Spleen (tissue), 11 donors: ENCODE results near the gene CEBPZ. TPM values are rescaled to one million over a fixed set of nuclear protein-coding genes. Genes with fewer than 3 reads are reported as not detected.
A peak's percentile ranks its signal among the peaks of the same experiment; 100 is the strongest.
"Not testable (repeated sequence)": the region's sequence is repeated elsewhere in the genome, so short reads cannot be mapped to it uniquely, and the experiment has no call there.

Experiments
- DNase-seq: peaks from one replicate; pipeline ENCODE4 v3.0.0-alpha.2; 2020
- H3K27ac ChIP-seq, 8 donors: fragments of 200-600 bp; sonication (generic) in 7 of 8; 1 replicate in 4 of 8; 2 replicates in 4 of 8; pipeline versions ENCODE4 v1.5.0 to v1.8.0; 2016 to 2021; ENCODE audit warnings: inconsistent platforms in 4 of 8, mild to moderate bottlenecking in 4 of 8, moderate library complexity in 1 of 8
- H3K27me3 ChIP-seq, 7 donors: fragments of 200-600 bp; sonication (generic) in 6 of 7; replicated peaks in 1 of 7; 1 replicate in 4 of 7; 2 replicates in 3 of 7; pipeline versions ENCODE4 v1.5.0 to v1.8.0; 2016 to 2021; ENCODE audit warnings: inconsistent platforms in 3 of 7, mild to moderate bottlenecking in 1 of 7
- H3K36me3 ChIP-seq, 6 donors: fragments of 200-600 bp; sonication (generic) in 5 of 6; 1 replicate in 4 of 6; 2 replicates in 2 of 6; pipeline versions ENCODE4 v1.5.0 to v1.8.0; 2016 to 2021; ENCODE audit warnings: inconsistent platforms in 2 of 6
- H3K4me1 ChIP-seq, 6 donors: fragments of 200-600 bp; sonication (generic) in 5 of 6; 1 replicate in 3 of 6; 2 replicates in 3 of 6; pipeline versions ENCODE4 v1.5.0 to v1.8.0; 2016 to 2021; ENCODE audit warnings: inconsistent platforms in 3 of 6
- H3K4me3 ChIP-seq, 8 donors: fragments of 200-600 bp; sonication (generic) in 7 of 8; 1 replicate in 4 of 8; 2 replicates in 4 of 8; pipeline versions ENCODE4 v1.5.0 to v1.8.0; 2016 to 2021; ENCODE audit warnings: inconsistent platforms in 4 of 8, mild to moderate bottlenecking in 4 of 8, moderate library complexity in 2 of 8
- H3K9me3 ChIP-seq, 8 donors: fragments of 200-600 bp; sonication (generic) in 7 of 8; 1 replicate in 4 of 8; 2 replicates in 4 of 8; pipeline versions ENCODE4 v1.5.0 to v1.8.0; 2016 to 2021; ENCODE audit warnings: inconsistent platforms in 4 of 8
- POLR2A ChIP-seq, 3 donors: fragments of 450-650 bp; IDR thresholded peaks; one replicate each; pipeline ENCODE4 v1.5.1; 2017; ENCODE audit warnings: antibody characterized with exemption in 3 of 3, mild to moderate bottlenecking in 1 of 3
- POLR2AphosphoS5 ChIP-seq, 3 donors: sonication (generic); formaldehyde crosslinking; IDR thresholded peaks; one replicate each; pipeline ENCODE4 v1.5.1; 2017; ENCODE audit warnings: antibody characterized with exemption in 3 of 3
- WGBS, 5 donors: extraction: QIAGEN DNeasy Blood & Tissue Kit in 3 of 5; methylation state at CpG; one replicate each; pipeline versions ENCODE4 v1.1.5 to v1.1.7; 2013 to 2018; 5-methylcytosine and 5-hydroxymethylcytosine counted together
- intact Hi-C: fragments of 100-400 bp; cut with DNase I; formaldehyde crosslinking; loops from one replicate; pipeline ENCODE4 v1.15.0; 2023; ENCODE audit warnings: low total_unique reads
- polyA plus RNA-seq, 3 donors: library from polyadenylated mRNA; stranded (reverse); fragments of 200-250 nt; gene quantifications; one replicate each; pipeline ENCODE4 v1.2.1, GENCODE V29; 2013
- total RNA-seq, 7 donors: library from RNA; depleted of rRNA in 3 of 7; stranded (reverse); fragments of >200 nt in 3 of 7; fragmentation: NEBNext Ultra II Directional in 4 of 7; extraction: Animal tissue kit (Norgen Biotek cat#: 25700) in 4 of 7; gene quantifications; one replicate each; pipeline versions ENCODE4 v1.1.0 to v1.2.1, GENCODE V29; 2016 to 2021
- TF ChIP-seq, protein P1 (sequence below), 11 experiments: fragments of 200-600 bp in 7 of 11; fragments of 450-650 bp in 4 of 11; sonication (generic) in 4 of 11; IDR thresholded peaks in 8 of 11; conservative IDR thresholded peaks in 3 of 11; 1 replicate in 7 of 11; 2 replicates in 4 of 11; pipeline versions ENCODE4 v1.4.0 to v1.8.0; 2016 to 2021; ENCODE audit warnings: antibody characterized with exemption in 11 of 11, inconsistent platforms in 4 of 11, mild to moderate bottlenecking in 1 of 11
- donor health status: healthy with polysubstance abuse.
- donor health status: DM: no; HTN: no; CAD: no; lungs with moderate emphysema.
- donor health status: DM: no; HTN: no; CAD: no.
- donor health status: Bipolar disorder and iron deficiency.
- donor health status: healthy.
- donor health status: DM: no; HTN: no; CAD: no.
- donor health status: DM: yes; HTN: yes; CAD: no.

Gene CEBPZ
- total and polyA plus RNA-seq, 10 donors, result 34.8 to 54.8 (median 48.9) TPM

DNA sequence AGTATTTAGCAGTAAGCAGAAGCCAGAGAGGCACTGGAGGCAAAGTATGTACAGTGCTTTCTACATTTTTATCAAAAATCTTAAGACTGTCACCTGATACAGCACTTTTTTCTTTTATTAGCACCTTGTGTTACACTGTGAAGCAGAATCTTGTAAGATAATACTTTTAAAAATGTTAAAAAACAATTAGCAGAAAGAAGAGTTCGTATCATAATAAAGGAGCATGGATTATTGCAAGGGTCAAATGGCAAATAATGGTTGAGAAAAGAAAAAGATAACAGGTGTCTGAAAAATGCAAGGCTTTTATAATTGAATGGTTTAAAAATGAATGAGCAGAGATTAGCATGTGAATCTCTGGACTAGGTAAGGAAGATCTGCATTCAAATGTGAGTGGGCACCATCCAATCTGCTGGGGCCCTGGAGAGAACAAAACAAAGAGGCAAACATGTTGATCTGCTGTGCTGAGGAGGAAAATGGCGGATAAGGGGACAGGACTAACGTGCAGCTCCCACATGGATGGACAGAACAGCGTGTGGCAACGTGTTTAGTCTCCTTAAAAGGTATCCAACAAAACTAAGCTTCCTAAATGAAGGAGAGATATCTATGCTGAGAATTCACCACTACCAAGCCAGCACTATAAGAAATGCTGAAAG lies 25.6 kb downstream of the CEBPZ start:
- no peak for DNase-seq
- WGBS, 5 donors, result 92 to 97% (median 94%) methylated on average over 5 of the region's 5 CpGs

DNA sequence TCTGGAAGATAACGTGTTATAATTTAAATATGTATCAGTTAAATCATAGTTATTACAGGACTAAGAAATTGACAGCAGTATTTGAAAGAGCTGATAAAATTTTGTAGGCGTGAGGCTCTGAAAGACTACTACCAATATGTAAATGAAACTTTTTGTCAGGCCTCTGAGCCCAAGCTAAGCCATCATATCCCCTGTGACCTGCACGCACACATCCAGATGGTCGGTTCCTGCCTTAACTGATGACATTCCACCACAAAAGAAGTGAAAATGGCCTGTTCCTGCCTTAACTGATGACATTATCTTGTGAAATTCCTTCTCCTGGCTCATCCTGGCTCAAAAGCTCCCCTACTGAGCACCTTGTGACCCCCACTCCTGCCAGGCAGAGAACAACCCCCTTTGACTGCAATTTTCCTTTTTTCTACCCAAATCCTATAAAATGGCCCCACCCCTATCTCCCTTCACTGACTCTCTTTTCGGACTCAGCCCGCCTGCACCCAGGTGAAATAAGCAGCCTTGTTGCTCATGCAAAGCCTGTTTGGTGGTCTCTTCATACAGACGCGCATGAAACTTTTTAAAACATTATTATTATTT lies 26.2 kb downstream of the CEBPZ start:
- peaks cover 13 to 100% (median 82%) of the 10 kb centered on the region in 6 donors for H3K36me3 ChIP-seq
- intact Hi-C loops, H3K4me3 ChIP-seq: not testable (repeated sequence)

More for the DNA sequence above, 25.6 kb downstream of the CEBPZ start:
- Histone ChIP-seq H3K27me3 (no peaks in the 10 kb centered on the region), H3K36me3 (peaks cover 13 to 100% (median 83%) of the 10 kb centered on the region in 6 donors), H3K4me3 (no peak overlapping the region), H3K4me1 (peaks cover 0 to 4% (median 0%) of the 10 kb centered on the region in 6 donors), H3K9me3 (peaks cover 0 to 54% (median 39%) of the 10 kb centered on the region in 8 donors), H3K27ac (no peak overlapping the region)
- intact Hi-C loops, result no loop called here
- TF ChIP-seq POLR2A (IDR thresholded peaks at IDR 0.05) (no peak), POLR2AphosphoS5 (IDR thresholded peaks at IDR 0.05) (no peak)
- TF ChIP-seq, protein P1, sequence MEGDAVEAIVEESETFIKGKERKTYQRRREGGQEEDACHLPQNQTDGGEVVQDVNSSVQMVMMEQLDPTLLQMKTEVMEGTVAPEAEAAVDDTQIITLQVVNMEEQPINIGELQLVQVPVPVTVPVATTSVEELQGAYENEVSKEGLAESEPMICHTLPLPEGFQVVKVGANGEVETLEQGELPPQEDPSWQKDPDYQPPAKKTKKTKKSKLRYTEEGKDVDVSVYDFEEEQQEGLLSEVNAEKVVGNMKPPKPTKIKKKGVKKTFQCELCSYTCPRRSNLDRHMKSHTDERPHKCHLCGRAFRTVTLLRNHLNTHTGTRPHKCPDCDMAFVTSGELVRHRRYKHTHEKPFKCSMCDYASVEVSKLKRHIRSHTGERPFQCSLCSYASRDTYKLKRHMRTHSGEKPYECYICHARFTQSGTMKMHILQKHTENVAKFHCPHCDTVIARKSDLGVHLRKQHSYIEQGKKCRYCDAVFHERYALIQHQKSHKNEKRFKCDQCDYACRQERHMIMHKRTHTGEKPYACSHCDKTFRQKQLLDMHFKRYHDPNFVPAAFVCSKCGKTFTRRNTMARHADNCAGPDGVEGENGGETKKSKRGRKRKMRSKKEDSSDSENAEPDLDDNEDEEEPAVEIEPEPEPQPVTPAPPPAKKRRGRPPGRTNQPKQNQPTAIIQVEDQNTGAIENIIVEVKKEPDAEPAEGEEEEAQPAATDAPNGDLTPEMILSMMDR (IDR thresholded peaks at IDR 0.05 in 8 of 11, conservative IDR thresholded peaks at IDR 0.05 in 3 of 11), result no peak

DNA sequence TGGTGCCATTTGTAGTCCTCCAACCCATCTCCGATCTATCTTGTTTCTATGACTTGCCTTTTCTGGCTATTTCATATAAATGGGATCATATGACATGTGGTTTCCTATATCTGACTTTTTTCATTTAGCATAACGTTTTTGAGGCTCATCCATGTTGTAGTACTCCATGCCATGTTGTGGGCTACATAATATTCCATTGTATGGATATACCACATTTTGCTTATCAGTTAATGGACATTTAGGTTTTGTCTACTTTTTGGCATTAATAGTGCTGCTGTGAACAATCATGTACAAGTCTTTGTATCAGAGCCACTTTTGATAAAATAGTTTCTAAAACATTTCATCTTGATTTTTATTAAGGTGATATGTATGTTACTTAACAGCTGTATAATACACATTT lies 27.7 kb downstream of the CEBPZ start:
- WGBS, 5 donors, result 91 to 98% (median 92%) methylated on average over 2 of the region's 2 CpGs
- intact Hi-C loops, result no loop called here
- DNase-seq, result no peak
- TF ChIP-seq POLR2A (IDR thresholded peaks at IDR 0.05) (no peak), POLR2AphosphoS5 (IDR thresholded peaks at IDR 0.05) (no peak)
- TF ChIP-seq, protein P1 (IDR thresholded peaks at IDR 0.05 in 8 of 11, conservative IDR thresholded peaks at IDR 0.05 in 3 of 11), result no peak
- H3K27me3 ChIP-seq, result no peaks in the 10 kb centered on the region
- no peak overlapping the region for H3K27ac ChIP-seq
- H3K4me3 ChIP-seq, result no peak overlapping the region
- H3K4me1 ChIP-seq, result peaks cover 0 to 26% (median 6%) of the 10 kb centered on the region in 6 donors
- H3K36me3 ChIP-seq, result peaks cover 13 to 90% (median 68%) of the 10 kb centered on the region in 6 donors
- H3K9me3 ChIP-seq, result peaks cover 0 to 36% (median 30%) of the 10 kb centered on the region in 8 donors

More for the DNA sequence above, 26.2 kb downstream of the CEBPZ start:
- 83 to 92% (median 85%) methylated on average over 8 of the region's 8 CpGs for WGBS, 5 donors
- H3K27ac ChIP-seq, DNase-seq, H3K27me3 ChIP-seq: not testable (repeated sequence)
- peaks cover 0 to 11% (median 0%) of the 10 kb centered on the region in 6 donors for H3K4me1 ChIP-seq
- H3K9me3 ChIP-seq, result peaks cover 0 to 51% (median 39%) of the 10 kb centered on the region in 8 donors

DNA sequence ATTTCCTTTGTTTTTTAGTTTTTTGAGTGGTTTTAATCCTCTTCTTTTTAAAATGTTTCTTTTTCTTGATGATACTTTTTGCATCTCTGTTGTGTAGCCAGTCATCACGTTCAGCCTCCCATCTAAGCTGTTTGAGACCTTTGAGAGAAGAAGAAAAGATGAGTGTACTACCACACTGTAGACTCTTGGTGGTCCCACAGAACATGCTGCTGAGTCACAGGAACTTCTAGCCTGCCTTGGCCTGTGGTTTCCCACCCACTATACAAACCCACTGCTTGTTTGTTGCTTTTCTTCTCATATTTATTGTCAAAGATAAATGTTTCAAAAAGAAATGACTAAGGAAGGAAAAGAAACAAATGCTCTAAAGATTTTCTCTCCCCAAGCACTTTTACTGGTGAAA lies 29.6 kb downstream of the CEBPZ start:
- peaks cover 0 to 17% (median 12%) of the 10 kb centered on the region in 8 donors for H3K9me3 ChIP-seq
- H3K27me3 ChIP-seq, result no peaks in the 10 kb centered on the region
- peak overlapping the region in 1 of 8 donors; percentile 10 for H3K27ac ChIP-seq
- TF ChIP-seq POLR2A (IDR thresholded peaks at IDR 0.05) (no peak), POLR2AphosphoS5 (IDR thresholded peaks at IDR 0.05) (no peak)
- TF ChIP-seq, protein P1 (IDR thresholded peaks at IDR 0.05 in 8 of 11, conservative IDR thresholded peaks at IDR 0.05 in 3 of 11), result no peak
- intact Hi-C loops, result no loop called here
- no peak overlapping the region for H3K4me3 ChIP-seq
- H3K36me3 ChIP-seq, result peaks cover 13 to 71% (median 51%) of the 10 kb centered on the region in 6 donors
- peaks cover 8 to 45% (median 23%) of the 10 kb centered on the region in 6 donors for H3K4me1 ChIP-seq
- no peak for DNase-seq
- WGBS, 5 donors, result 38 to 59% (median 46%) methylated on average over 1 of the region's 1 CpG
